K562 (cell line): ENCODE measurements around the gene KCNA2.

Experiments
- CTCF ChIP-seq, 3 experiments: IDR thresholded peaks in 2 of 3; conservative IDR thresholded peaks in 1 of 3; 2 replicates each; pipeline ENCODE4 v1.5.1; 2011 to 2012; ENCODE audit warnings: low read length in 3 of 3, mild to moderate bottlenecking in 3 of 3, control low read depth in 2 of 3, improper control_type of control experiment in 1 of 3, inconsistent platforms in 1 of 3, low read depth in 1 of 3, mixed read lengths in 1 of 3, moderate library complexity in 1 of 3; ENCODE audit not compliant: insufficient read depth in 2 of 3
- NFYB ChIP-seq: IDR thresholded peaks from 2 replicates; pipeline ENCODE4 v1.6.1; 2011; ENCODE audit warnings: mild to moderate bottlenecking, moderate library complexity; ENCODE audit not compliant: insufficient read length; ENCODE audit errors: extremely low read depth
- PHF20 ChIP-seq: fragments of 450-650 bp; IDR thresholded peaks from 2 replicates; pipeline ENCODE4 v1.6.1; 2018; ENCODE audit not compliant: partially characterized antibody

- TF ChIP-seq CTCF (IDR thresholded peaks at IDR 0.05 in 2 of 3, conservative IDR thresholded peaks at IDR 0.05 in 1 of 3; ENCODE audit: insufficient read depth in 2 of 3, low read depth in 1 of 3, low read length in 3 of 3), result no peak
- no peak for TF ChIP-seq NFYB
- no peak for TF ChIP-seq PHF20
These were observed 31.3 kb upstream of the KCNA2 start for GRCh38 chr1:110637475-110637874.
